ENCODE results near the gene ALG14.
"Not testable (repeated sequence)": the region's sequence is repeated elsewhere in the genome, so short reads cannot be mapped to it uniquely, and the experiment has no call there.

The ALG14 gene, protein sequence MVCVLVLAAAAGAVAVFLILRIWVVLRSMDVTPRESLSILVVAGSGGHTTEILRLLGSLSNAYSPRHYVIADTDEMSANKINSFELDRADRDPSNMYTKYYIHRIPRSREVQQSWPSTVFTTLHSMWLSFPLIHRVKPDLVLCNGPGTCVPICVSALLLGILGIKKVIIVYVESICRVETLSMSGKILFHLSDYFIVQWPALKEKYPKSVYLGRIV

DNA sequence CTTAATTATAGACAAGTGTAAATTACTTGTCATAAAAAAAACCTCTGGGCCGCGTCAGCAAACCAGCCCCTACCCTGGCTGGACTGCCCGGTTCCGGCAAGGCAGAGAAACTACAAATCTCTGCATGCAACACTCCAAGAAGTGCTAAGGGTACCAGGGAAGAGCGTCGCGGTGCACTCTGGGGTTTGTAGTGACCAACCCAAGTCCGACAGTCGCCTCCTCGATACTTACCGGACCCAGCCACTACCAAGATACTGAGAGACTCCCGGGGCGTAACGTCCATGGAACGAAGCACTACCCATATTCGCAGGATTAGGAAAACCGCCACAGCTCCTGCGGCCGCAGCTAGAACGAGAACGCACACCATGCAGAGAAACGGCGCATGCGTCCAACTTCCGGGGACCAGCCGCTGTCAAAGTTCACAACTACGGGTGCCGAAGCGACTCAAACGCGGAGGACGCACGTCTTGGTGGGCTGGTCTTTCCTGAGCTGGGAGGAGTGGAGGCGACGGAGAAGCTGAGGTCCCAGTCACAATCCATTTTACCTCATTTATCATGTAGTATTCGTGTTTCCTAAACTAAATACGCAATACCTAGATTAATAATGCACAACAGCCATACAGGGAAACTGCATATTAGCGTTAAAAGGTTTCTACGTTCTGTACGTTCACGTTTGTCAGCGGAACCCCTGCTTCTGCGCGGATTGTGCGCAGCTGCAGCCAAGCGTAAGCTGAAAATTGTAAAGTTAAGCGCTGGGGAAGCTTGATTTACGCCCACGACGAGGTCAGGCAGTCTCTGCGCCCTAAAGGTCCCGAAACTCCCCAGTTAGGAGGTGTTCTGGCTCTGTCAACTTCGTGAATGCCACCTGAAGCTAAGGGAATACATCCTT, at the start of gene ALG14:
ALG14 (minus strand) TSS at position 420 of the 888 bp plus-strand sequence; CDS start at position 367, 53 bp downstream.
- ATAC-seq = peak; percentile 95
- DNase-seq = peak; percentile 88

DNA sequence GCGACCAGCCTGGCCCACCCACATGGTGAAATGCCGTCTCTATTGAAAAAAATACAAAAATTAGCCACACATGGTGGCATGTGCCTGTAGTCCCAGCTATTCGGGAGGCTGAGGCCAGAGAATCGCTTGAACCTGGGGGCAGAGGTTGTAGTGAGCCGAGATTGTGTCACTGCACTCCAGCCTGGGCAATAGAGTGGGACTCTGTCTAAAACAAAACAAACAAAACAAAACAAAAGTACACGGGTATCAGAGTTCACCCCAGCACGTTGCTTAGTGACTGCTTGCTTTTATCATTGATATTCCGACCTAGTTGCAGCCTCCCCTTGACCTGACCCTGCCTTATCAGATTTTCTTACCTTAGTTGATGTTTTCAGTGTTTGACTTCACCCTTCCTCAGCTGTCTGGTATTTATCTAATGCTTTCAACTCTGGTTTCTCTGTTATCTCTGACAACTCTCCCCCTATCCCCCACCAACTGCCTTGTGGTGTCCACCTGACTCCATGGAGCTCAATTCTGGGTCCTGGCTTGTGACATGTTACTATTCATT, 49.5 kb upstream of the ALG14 start:
- no peak for DNase-seq

DNA sequence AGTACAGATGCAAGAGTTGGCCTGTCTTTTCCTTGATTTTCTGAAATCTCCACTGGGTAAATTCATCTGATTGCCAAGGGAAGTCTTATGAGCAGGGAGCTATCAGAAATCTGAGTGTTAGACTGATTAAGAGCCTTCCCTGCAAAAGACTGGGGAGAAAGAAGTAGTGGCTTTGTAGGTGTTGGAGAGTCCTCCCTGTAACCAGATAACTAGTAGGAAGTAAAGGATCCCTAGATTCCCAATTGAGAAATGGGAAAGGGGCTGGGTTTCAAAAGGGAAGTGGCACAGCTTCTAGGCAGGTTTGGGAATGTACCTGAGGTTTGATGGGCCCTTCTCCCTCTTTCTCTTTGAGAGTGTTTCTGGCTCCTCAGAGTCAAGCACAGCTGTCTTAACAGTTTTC, 46.5 kb upstream of the ALG14 start:
- DNase-seq = no peak
- no peak for ATAC-seq

More for the DNA sequence above, 49.5 kb upstream of the ALG14 start:
- ATAC-seq = no peak

DNA sequence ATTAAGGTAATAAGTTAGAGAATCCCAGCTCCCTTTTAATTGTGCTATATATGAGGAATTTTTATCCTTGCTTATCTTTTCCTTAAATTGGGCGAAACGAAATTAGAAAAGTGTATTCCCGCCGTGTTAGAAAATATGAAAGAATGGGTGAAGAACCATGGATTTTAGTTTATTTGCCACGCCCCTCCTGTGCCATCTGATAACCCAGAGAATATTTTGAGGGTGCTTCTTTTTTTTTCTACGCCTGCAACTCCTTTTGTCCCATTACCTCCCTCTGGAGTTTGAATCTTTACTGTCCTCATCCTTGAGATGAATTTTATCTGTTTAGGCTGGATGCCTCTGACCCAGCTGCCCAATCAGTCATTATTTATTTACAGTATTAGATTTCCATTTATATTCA, 46.0 kb upstream of the ALG14 start:
- ATAC-seq (no peak), DNase-seq (no peak)

DNA sequence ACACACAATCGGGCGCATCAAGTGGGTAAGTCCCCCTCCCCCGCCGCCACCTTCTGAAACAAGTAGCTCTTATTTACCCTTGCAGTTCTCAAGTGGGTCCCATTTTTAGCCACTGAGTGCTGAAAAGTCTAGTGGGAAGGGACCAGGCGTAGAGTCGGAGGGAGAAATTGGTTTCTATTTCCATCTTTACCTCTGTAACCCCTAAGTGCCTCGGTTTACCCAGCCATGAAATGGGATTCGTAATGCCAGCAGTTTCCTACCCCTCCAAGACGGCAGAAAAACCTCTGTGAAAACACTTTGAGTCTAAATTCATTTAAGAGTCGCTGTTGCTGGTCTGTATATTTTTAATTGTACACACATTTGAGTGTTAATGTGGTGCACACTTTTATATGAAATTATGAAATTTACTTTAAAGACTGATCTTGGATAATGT, 45.3 kb upstream of the ALG14 start:
- DNase-seq (no peak), ATAC-seq (no peak)

DNA sequence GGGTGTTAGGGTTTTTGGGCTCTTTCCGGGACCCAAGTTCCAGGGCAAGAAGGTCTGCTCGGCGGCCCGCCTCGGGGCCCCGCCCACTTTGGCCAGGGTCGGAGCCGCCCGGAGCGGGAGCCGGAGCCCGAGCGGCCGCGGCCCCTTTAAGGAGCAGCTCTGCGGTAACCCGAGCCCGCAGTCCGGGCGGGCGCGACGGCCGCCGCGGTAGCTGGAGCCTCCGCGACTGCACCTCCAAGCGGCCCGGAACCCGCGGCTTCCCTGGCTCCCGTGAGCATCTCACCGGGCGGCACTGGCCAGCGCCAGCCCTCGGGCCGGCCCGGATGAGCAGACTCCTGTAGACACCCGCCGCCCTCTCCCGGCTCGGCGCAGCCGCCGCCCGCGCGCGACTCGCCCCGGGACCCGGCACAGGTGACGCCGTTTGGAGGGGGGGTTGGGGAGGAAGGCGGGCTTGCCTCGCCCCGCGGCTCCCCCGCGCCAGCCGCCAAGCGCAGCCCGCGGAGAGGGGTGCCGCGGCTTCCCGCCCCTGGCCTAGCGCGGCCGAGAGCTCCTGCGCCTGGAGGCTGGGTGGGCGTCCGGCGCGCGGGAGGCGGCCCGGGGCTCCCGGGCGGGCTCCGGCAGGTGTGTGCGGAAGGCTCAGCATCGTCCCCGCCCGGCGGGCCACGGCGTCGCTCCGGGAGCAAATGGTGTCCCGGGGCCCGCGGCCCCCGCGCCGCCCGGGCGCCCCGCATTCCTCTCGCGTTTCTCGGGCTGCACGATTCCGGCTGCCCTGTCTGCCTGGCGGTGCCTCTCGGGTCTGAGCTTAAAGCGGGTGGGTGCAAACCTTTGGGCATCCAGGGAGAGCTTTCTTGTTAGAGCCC, 44.7 kb upstream of the ALG14 start, which contains the start of gene TLCD4:
TLCD4 (plus strand) TSS at position 149 of the 860 bp plus-strand sequence. CDS start 26,547 bp downstream, outside the sequence.
- ATAC-seq = peak; percentile 52

DNA sequence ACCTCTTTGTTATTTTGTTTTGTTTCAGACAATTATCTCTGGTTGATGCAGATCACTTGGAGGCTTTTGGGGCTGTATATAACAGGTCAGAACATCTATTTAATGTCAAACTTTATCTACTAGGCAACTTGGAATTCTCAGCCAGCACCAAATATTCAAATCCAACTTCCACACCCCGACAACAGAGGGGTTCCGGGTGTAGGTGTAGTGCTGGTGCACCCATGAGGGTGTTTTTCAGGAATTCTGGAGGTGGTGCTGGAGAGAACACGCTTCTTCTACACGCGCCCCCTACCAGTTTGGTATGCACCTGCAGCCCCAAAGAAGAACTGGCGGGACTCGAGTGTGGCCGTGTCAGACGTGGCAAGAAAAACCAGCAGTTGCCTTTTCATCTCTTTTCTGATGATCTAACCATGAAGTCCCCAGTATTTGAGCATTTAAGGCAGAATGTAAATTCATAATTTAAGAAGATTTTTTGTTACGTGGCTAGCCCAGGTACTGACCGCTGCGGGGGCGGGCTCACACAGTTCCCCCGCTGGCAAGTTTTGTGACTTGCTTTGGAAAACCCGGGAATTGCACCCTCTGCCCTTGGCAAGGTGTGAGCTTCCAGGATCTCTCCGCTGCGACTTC, 43.9 kb upstream of the ALG14 start:
- ATAC-seq = peak; percentile 65
- DNase-seq = peak; percentile 56

More for the DNA sequence above, 44.7 kb upstream of the ALG14 start, which contains the start of gene TLCD4:
- peak; percentile 34 for DNase-seq

DNA sequence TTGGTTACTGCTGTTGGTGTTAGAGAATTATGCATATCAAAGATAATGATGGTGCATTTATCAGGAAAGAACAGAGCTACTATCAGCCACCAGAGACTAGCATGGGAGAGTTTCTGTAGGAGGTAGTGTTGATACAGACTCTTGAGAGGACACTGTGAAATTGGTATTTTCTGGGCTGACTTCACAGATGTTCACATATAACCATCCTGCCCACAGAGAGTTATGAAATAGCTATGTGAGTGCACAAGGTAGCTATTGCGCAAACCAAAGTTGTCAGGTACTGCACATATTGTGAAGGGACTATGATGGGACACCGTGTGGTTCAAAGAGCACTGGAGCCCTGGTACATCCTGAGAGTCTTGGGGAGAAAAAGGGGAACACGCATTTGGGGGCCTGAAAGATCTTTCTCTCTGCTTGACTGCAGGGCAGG, 43.0 kb upstream of the ALG14 start:
- no peak for ATAC-seq
- DNase-seq = no peak

DNA sequence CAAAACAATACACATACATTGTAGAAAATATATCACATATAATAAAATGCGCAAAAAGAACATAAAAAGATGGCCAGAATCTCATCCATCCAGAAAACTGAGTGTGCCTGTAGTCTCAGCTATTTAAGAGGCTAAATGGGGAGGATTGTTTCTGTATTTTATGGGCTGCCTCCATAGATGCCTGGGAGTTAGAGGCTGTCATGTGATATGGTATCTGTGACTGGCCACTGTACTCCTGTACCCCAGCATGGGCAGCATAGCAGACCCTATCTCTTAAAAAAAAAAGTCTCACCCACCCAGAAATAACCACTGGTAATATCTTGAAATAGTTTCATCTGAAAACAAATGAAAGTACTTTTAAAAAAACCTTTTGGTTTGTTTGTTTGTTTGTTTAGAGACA, 40.9 kb upstream of the ALG14 start:
- DNase-seq = no peak
- ATAC-seq = no peak

DNA sequence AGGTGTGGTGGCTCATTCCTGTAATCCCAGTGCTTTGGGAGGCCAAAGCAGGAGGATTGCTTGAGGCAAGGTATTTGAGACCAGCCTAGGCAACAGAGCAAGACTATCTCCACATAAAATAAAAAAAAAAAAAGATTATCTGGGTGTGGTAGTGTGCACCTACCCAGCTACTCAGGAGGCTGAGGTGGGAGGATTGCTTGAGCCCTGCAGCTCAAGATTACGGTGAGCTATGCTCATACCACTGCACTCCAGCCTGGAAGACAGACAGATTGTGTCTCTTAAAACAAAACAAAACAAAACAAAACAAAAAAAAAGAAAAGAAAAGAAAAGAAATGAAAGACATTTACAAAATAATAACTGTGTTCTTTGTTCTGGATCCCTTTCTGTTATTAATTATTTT, 38.3 kb upstream of the ALG14 start:
- no peak for DNase-seq
- no peak for ATAC-seq

DNA sequence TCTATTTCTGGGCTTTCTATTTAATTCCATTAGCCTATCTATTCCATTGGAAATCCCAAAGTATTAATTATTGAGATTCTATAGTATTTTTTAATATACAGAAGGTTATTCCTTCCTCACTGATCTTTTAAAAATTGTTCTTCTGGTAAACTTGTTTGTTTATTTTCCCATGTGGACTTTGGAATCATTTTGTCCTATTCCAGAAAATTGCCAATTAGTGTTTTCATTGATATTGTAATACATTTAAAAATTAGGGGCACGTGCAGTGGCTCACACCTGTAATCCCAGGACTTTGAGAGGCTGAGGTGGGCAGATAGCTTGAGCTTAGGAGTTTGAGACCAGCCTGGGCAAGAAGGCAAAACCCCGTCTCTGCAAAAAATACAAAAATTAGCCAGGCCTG, 36.0 kb upstream of the ALG14 start:
- DNase-seq (no peak), ATAC-seq (no peak)

DNA sequence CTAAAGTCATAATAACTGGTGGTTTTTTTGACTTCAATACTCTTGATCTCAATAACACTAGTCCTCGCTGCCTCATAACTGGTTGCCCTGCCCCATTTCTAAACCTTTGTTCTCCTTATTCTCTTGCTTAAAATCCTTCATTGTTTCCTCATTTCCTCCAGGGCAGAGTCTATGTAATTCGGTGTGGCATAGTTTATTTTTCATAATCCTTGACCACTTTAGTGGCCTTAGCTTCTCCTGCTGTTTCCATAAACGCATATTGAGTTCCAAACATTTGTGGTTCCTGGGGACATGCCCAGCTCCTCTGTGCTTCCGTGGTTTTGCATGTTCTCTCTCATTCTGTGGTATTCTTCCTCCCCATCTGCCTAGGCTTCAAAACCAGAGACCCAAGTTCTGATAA, 25.4 kb upstream of the ALG14 start:
- ATAC-seq = no peak
- DNase-seq = no peak

DNA sequence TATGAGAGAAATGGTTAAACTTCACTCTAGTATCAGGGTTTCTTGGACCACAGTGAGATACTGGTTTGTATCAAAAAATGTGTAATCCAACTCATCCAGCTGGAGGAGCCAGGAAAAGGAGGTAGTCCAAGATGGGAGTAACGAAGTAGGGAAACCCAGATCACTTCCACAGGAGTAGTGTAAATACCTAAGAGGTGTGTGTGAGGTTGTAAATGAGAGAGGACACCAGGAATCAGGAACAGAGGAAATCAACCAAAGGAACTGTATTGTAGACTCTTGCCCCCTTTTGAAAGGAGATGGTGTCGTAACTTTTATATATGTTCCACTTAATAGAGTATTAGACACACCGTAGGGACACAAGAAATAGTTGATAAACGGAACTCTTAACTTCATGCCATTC, 24.7 kb upstream of the ALG14 start:
- no peak for ATAC-seq
- DNase-seq = no peak

DNA sequence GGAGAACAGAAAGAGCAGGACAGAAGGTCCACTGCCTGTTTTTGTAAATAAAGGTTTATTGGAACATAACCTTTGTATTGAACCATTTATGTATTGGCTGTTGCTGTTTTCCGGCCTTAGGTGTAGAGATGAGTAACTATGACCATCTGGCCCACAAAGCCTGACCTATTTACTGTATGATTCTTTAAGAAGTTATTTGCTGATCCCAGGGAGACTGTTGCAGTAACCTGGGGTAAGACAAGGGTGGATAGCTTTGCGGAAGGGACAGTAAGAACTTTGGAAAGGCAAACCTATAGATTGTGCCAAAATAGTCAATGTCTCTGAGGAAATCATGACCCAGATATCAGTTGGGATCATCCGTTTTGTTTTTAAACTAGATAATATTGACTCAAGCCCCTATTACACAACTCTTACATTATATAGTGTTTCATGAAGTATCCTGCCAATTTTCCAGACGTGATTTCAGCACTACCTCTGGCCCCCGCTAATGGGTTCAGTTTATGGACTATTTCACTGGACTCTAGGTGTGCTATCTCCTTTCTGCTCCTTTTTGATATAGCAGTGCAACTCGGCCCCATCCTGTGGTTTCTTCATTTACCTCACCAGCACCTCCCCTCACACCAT, 23.6 kb upstream of the ALG14 start:
- DNase-seq = no peak
- ATAC-seq = no peak

DNA sequence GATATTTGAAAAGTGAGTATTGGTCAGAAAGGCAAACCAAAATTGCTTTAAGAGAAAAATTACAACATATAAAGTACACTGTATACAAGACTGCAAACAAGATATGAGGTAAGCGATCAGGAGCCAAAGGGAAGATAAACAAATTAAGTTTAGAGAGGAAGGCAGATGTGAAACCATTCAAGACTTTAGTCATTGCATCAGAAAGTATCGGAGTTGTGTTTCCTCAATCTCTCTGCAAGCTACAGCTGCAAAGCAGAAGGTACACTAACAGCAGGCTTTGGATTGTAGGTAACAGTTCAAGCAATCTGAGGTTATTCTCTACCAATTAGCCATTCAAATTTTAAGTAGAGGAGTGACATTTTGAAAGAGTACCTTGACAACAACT, 23.1 kb upstream of the ALG14 start:
- no peak for DNase-seq
- no peak for ATAC-seq

DNA sequence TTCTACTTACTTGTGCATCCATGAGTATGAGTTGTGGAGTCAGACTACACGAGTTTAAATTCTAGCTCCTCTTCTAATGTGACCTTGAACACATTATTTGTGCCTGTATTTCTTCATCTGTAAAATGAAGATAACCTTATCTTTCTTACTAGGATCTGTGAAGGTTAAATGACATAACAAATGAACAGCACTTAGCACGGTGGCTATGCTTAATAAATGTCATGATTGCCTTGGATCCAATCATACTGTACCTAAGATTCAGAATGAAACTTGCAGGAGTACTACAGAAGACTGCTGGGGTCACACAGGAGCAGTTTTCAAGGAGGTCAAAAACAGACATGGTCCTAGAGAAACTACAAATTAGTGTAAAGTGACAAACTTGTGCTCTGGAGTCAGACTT, 22.2 kb upstream of the ALG14 start:
- no peak for DNase-seq
- ATAC-seq = no peak

DNA sequence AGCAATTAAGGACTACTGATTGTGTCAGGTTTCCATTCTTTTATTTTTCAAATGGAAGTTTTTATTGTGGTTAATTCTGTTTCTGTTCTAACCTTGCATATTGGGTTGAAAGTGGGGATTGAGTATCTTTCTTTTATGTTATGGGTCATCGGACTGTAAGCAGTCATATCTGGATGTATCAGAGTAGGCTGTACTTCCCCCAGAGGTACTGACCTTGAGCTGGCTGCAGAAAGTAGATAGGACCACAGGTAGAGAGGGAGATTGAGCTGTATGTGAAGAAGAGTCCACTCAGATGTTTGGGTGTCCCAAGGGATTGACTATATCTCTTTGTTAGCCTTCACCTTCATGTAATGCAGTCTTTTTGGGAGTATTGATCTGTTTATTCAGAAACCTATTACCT, 20.5 kb upstream of the ALG14 start:
- ATAC-seq (no peak), DNase-seq (no peak)

DNA sequence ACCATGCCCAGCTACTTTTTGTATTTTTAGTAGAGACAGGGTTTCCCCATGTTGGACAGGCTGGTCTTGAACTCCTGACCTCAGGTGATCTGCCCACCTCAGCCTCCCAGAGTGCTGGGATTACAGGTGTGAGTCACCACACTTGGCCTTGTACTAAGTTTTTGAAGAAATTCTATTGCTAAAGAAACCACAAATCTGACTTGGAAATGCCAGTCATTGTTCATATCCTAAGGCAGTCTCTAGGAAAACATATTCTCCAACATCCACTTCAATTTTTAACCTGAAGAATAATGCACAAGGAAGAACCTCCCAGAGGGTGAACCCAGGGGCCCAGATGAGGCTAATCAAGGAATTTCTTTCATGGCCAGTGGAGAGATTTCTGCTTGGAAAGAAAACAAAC, 20.1 kb upstream of the ALG14 start:
- not testable (repeated sequence) for ATAC-seq, DNase-seq

DNA sequence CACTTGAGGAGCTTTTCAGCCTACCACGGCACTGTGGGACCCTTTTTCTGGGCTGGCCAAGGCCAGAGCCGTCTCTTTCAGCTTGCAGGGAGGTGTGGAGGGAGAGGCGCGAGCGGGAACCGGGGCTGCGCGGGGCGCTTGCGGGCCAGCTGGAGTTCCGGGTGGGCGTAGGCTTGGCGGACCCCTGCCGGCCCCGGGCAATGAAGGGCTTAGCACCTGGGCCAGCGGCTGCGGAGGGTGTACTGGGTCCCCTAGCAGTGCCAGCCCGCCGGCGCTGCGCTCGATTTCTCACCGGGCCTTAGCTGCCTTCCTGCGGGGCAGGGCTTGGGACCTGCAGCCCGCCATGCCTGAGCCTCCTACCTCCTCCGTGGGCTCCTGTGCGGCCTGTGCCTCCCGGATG, 18.5 kb upstream of the ALG14 start:
- not testable (repeated sequence) for ATAC-seq, DNase-seq

DNA sequence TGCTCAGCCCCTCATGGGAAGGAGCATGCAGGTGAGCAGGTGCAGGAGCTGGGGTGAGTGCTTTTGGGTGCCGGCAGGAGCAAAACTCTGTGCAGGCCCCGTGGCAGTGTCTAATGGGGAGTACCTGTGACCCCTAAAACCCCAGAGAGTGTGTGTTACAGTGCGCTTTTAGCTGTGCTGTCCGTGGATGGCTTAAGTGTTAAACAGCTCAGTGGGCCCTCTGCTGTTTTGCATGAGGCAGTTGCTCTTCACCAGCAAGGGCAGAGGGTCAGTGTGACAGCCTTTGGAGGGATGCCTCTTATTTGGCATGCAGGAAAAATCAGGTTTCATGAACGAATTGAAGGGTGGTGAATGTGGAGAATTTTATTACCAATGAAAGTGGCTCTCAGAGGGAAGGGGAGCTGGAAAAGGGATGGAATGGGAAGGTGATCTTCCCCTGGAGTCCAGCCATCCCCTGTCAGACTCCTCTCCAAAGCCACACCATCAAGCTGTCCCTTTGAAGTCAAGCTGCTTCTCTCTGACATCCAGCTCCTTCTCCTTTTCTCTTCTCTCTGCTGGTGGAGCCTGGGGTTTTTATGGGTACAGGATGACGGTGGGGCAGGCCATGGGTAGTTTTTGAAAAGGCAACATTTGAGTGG, 17.0 kb upstream of the ALG14 start:
- no peak for ATAC-seq
- no peak for DNase-seq

DNA sequence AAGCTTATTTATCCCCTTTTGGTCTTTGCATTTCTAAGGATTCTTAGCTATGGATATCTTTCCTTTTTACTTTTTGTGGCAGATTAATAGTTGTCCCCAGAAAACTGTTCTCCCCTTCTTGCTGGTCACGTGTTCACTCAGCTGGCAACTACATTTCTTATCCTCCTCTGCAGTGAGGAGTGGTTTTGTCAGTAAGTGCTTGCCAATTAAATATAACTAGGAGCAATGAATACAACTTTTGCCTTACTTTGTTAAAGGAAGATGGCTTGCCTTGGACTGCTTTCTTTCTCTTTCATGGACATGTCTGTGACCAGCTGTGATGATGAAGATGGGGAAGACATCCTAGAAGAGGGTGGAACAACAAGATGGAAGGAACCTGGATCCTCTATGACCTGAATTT, 15.6 kb upstream of the ALG14 start:
- ATAC-seq (no peak), DNase-seq (no peak)
